BJ (cell line): ENCODE data around the gene WIPI1. TPM values are rescaled to one million over a fixed set of nuclear protein-coding genes. Genes with fewer than 3 reads are reported as not detected.

Source experiments
- CTCF ChIA-PET: fragments of 350-600 bp; formaldehyde crosslinking; extraction: SDS; loops from one replicate; lab custom pipeline; 2021; ENCODE audit warnings: antibody characterized with exemption, inconsistent platforms; lab: Yijun Ruan, JAX
- POLR2A ChIA-PET: fragments of 300-600 bp; sonication (Branson Sonifier 250); formaldehyde crosslinking; extraction: SDS; loops from one replicate; lab custom pipeline; 2021; ENCODE audit warnings: antibody characterized with exemption; lab: Charles Lee
- DNase-seq: peaks from one replicate; pipeline ENCODE4 v3.0.0-alpha.2; 2011; ENCODE audit warnings: low read depth
- H3K27me3 ChIP-seq: 2 replicates; pipeline ENCODE4 v1.6.0; 2011; ENCODE audit warnings: low read length; ENCODE audit not compliant: control insufficient read depth, insufficient read depth
- H3K36me3 ChIP-seq: 2 replicates; pipeline ENCODE4 v1.5.1; 2011; ENCODE audit warnings: low read length; ENCODE audit not compliant: control insufficient read depth, insufficient read depth
- H3K4me3 ChIP-seq: 2 replicates; pipeline ENCODE4 v1.5.1; 2011; ENCODE audit warnings: low read depth, mild to moderate bottlenecking, control low read depth, low read length
- CTCF ChIP-seq: IDR thresholded peaks from 2 replicates; pipeline ENCODE4 v1.5.1; 2011; ENCODE audit warnings: low read depth, mild to moderate bottlenecking, control low read depth, inconsistent platforms, low read length, moderate library complexity; ENCODE audit not compliant: insufficient read depth
- polyA plus RNA-seq: library from polyadenylated mRNA; depleted of rRNA; stranded (reverse); fragments of >200 nt; gene quantifications from 2 replicates; pipeline ENCODE4 v1.2.3, GENCODE V29; 2011

Gene WIPI1
- polyA plus RNA-seq, 1 experiment, result 79.1 TPM

GRCh38 chr17:68397108-68397536 is 60.2 kb downstream of the WIPI1 start:
- Histone ChIP-seq H3K4me3 (no peak overlapping the region), H3K27me3 (no peaks in the 10 kb centered on the region), H3K36me3 (no peaks in the 10 kb centered on the region)
- POLR2A ChIA-PET, result no interaction called here
- no peak for TF ChIP-seq CTCF
- no peak for DNase-seq
- CTCF ChIA-PET, result interaction anchor here (0.7 to 6.0 kb wide), 4 partner anchors 11 to 134 kb away, joined by 3 to 92 read pairs (median 42); no protein-coding TSS in a partner anchor

- H3K36me3 ChIP-seq, result no peaks in the 10 kb centered on the region
- no peak for TF ChIP-seq CTCF
- DNase-seq, result no peak
- H3K27me3 ChIP-seq, result no peaks in the 10 kb centered on the region
- ChIA-PET POLR2A (no interaction called here), CTCF (interaction anchor here (0.7 to 6.0 kb wide), 5 partner anchors 10 to 133 kb away, joined by 3 to 92 read pairs (median 20); no protein-coding TSS in a partner anchor)
- H3K4me3 ChIP-seq, result no peak overlapping the region
Observed at GRCh38 chr17:68396226-68397107, 60.8 kb downstream of the WIPI1 start.

DNA sequence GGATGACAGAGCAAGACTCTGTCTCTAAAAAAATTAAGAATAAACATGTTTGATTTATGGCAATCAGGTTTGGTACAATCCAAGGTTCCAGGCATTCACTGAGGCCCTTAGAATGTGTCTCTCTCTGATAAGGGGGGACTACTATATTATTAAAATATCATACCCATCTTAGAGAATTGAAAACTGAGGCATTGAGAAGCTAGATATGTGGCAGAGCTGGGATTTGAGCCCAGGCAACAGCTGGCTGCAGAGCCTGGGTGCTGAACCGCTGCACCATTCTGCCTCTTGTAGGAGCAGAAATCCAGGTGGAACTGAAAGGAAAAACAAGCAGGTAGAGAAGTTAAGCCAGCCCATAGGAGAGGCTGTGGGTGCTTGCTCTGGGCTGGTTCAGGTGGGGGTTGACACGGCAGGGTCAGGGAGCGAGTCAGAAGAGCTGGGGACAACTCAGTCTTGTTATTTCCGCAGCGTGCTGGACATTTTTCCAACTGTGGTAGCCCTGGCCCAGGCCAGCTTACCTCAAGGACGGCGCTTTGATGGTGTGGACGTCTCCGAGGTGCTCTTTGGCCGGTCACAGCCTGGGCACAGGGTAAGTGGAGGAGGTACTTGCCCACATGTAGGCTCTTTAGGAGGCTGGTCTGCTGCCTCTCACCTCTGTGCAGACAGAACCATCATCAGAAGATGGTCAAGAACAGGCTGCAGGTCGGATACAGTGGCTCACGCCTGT is 62.5 kb downstream of the WIPI1 start:
- no peak overlapping the region for H3K4me3 ChIP-seq
- no peak for TF ChIP-seq CTCF
- no peak for DNase-seq
- no peaks in the 10 kb centered on the region for H3K36me3 ChIP-seq
- ChIA-PET CTCF (interaction anchor here (0.9 to 6.0 kb wide), 3 partner anchors 9 to 42 kb away, joined by 3 to 63 read pairs (median 4); no protein-coding TSS in a partner anchor), POLR2A (no interaction called here)
- H3K27me3 ChIP-seq, result no peaks in the 10 kb centered on the region

- POLR2A ChIA-PET, result no interaction called here
- H3K27me3 ChIP-seq, result no peaks in the 10 kb centered on the region
- no peak for TF ChIP-seq CTCF
- no peak overlapping the region for H3K4me3 ChIP-seq
- no peak for DNase-seq
- CTCF ChIA-PET, result interaction anchor here (0.7 to 0.9 kb wide), 2 partner anchors 45 to 129 kb away, joined by 3 read pairs; no protein-coding TSS in a partner anchor
- no peaks in the 10 kb centered on the region for H3K36me3 ChIP-seq
Observed at GRCh38 chr17:68391561-68392268, 65.6 kb downstream of the WIPI1 start.
